ENCODE measurements around the gene TXLNB.
A peak's percentile ranks its signal among the peaks of the same experiment; 100 is the strongest.
"Not testable (repeated sequence)": the region's sequence is repeated elsewhere in the genome, so short reads cannot be mapped to it uniquely, and the experiment has no call there.

TXLNB gene

GRCh38 chr6:139308936-139309603 is 17.3 kb upstream of the TXLNB start:
- no peak for DNase-seq

DNA sequence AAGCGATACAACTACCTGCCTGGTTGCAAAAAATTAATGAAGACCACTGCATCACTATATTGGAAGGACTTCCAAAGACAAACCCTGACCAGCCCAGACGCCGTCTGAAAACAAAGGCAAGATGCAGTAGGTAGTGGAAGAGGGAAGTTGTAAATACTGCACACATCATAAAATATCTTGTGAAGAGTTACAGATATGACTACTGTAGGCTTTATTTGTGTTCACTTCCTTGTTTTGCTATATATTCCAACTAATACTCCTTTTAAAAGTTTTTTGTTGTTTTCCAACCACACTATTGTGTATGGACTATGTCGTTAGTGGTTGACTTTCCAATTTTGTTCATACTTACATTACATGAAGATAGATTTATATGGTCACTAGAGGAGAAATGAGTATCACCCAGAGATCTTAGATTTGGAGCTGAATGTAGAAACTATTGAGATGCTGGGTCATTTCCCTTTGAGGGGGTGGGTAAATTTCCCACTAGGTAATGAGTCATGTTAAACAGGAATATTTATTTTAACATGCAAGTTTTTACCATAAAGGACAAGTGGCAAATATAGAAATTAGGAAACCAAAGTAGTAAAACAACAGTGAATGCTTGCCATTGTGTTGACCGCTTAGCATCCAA is 16.6 kb upstream of the TXLNB start:
- DNase-seq: no peak

- DNase-seq: no peak
Observed at GRCh38 chr6:139306291-139306981, 14.6 kb upstream of the TXLNB start.

- DNase-seq: no peak
Observed at GRCh38 chr6:139303185-139303584, 11.4 kb upstream of the TXLNB start.

DNA sequence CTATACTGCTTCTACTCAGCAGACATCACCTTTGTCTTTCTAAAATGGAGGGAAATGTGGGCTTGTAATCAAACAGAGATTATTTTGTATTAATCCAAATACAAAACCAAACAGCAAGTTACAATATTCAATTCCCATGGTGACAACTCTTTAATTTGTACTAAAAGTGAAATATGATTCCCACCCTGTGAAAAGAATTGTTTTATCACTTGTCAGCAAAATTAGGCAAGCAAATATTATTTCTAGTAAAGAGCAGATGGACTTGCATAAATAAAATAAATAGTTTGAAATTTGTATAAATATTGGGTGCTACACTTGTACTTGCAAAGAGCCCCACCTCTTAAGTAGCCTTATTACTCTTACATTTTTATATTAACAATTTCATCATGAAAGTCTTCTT is 6.1 kb upstream of the TXLNB start:
- no peak for DNase-seq

DNA sequence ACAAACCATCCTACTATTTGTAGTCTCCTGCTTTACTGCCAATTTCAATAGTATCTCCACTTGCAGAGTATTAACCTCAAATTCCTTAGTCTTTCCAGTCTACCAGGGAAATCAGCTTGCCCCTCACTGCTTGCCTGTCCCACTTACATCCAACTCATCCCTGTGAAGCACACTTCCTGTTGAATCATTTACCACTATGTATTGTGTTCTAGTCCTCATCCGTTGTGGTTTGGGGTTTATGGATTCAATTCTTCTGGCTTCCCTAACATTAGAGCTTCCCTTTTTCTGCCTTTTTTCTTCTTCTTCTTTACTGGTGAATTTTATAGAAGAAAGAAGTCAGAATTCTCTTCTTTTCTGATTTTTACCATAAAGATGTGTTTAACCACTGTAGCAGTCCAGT is 5.1 kb upstream of the TXLNB start:
- DNase-seq: no peak

DNA sequence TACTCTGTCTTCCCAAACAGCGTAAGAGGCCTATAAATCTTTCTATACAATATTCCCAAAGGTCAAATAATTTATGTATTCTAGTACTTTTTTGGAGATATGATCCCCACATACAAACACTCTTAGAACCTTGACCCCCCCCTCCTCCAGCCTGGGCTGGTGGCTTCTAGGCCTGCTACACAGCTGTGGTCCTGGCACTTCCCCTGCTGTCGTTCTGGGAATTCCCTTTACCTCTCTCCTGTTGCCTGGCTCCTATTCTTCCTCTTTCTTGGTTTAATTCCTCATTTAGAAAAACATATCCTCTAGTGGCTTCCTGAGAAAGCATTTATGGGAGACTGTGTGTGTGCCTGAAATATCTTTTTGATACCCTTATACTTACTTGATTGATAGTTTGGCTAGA is 4.1 kb upstream of the TXLNB start:
- no peak for DNase-seq

DNA sequence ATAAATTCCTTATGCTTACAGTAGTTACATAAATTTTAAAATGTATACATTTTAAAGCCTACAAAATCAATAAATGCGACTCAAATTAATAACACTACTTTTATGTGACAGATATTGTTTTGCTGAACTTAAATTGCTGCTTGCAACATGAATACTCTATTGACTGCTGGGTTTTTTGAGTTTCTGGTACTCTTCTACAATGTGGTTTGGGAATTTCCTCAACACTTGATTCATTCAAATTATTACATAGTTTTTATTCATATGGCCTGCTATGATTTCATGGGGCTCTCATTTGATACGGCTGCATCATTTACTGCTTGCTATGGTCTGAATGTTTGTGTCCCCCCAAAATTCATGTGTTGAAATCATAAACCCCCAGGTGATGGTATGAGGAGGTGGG is 2.3 kb upstream of the TXLNB start:
- no peak for DNase-seq

- not testable (repeated sequence) for DNase-seq
Observed at GRCh38 chr6:139293230-139293629, 1.4 kb upstream of the TXLNB start.

DNA sequence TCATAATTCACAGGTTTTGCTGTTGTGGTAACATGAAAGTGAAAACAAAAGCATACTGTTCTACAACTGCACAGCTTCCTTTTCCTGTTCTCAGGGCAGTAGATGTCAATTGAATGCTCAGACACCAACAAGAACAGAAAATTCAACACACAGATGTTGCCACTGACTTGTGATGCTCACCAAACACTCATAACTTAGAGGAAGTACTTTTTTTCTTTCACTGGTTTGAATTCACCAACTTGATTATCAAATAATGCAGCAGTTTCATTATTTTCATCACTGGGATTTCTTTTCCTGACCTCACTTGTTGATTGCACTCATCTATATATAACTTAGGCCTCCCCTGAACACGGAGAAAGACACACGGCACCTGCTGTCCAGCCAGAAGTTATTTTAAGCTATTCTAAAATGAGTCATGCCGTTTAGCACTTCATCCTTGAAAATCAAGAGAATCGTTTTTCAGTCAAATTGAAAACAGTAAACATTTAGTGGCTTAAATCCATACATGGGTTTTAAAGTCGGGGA is 949 bp downstream of the TXLNB start:
- peak; percentile 49 for DNase-seq

GRCh38 chr6:139289233-139289632 is 2.6 kb downstream of the TXLNB start:
- no peak for DNase-seq

DNA sequence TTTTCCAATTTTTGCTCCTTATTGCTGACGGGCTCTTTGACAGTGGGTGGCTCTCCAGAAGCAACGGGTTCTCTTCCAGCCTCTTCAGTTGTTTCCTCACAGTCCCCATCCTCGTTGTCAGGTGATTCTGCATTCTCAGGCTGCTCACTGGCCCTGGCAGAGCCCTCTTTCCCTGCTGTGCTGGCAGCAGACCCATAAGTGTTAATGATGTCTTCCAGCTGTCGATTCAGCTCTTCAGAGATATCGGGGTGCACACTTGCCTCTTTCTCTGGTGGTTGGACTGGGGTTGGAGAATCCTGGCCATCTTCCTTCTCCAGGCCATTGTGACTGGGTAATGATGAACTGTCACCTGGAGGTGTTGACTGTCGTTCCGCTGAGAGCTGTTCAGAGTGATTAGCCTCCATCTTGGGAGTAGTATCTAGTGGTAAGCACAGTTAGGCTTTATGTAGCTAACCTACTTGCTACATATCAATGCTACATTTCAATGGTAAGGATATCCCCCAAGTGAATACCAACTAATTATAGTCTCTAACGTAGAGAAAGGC is 3.2 kb downstream of the TXLNB start:
- no peak for DNase-seq

DNA sequence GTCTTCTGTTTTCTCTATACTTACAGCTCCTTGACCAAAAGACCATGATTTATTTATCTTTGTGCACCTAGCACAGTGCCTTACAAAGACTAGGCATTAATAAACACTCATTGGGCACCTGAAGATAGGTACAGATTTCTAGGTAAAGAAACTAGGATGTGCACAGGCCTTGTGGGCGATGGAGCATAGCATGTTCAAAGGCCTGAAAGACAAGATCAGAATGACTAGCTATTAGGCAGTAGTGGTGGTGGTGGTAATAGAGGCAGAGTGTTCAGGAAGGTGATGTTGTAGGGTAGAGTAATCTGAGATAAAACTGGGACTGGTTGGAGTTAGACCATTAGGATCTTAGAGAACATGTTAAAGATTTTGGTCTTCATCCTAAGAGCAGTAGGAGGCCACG is 3.9 kb downstream of the TXLNB start:
- no peak for DNase-seq

- not testable (repeated sequence) for DNase-seq
Observed at GRCh38 chr6:139286438-139286837, 5.4 kb downstream of the TXLNB start.

GRCh38 chr6:139285590-139285989 is 6.2 kb downstream of the TXLNB start:
- no peak for DNase-seq

DNA sequence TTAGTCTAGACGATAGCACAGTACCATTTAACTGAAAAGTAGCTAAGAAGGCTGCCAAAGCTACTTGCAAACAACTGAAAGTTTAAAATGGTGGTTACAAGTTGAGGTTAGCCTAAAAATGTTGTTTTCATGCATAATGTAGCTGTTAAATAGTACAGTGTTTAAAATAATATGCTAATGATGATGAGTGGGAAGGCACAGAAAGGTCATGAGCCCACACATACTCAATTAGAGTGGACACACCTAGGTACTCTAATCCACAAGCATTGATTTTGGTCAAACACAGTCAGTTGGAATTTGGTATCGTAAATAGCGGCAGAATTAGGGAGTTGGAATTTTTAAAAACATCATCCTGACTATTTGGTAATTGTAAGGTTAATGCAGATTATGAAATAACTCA is 7.0 kb downstream of the TXLNB start:
- no peak for DNase-seq

DNA sequence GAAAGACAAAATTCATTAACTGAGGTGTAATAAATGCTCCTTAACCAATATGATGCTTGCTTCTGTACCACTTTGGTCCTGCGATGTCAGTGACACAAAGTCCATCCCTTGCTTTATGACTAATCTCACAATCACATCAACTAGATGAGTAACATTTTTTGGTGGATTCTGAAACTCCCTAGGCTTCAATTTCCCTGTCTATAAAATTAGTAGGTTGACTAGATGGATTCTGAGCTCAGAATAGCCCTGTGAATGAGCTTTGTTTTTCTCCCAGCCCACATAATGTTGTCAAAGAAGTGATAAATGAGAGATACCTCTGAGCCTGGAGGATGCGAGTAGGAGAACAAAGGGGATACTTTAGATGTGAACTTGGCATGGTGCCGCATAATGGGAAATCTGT is 9.1 kb downstream of the TXLNB start:
- no peak for DNase-seq

DNA sequence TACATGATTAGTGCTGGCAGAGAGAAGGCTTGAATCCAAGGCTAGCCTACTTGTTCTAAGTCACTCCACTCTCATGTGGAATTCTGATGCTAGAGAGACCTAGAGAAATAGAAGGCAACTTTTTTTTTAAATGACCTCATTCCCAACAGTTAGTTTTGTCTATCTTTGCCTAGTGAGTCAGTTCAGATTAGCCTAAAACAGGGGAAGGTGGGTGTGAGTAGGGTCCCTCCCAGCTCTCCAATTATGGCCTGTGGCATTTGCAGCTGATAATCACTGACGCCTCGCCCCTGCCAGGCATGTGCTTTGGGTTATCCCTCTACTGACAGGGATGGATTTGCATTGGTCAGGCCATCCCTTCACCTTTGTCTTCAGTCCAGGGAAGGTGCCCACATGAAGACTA is 13.6 kb downstream of the TXLNB start:
- DNase-seq: no peak

GRCh38 chr6:139277587-139277986 is 14.2 kb downstream of the TXLNB start:
- no peak for DNase-seq

GRCh38 chr6:139277161-139277560 is 14.6 kb downstream of the TXLNB start:
- DNase-seq: no peak

GRCh38 chr6:139275279-139276055 is 16.3 kb downstream of the TXLNB start:
- DNase-seq: no peak

- no peak for DNase-seq
Observed at GRCh38 chr6:139271056-139271455, 20.7 kb downstream of the TXLNB start.

- DNase-seq: no peak
Observed at GRCh38 chr6:139270249-139270648, 21.5 kb downstream of the TXLNB start.
